Activated CD8-positive, alpha-beta T cell treated with anti-CD3 and anti-CD28 coated beads, Interleukin-2, amount 10 ng/mL, durations not matched to agents 7 days and 5 days (primary cell): ENCODE results near the gene CSAG3. TPM values are rescaled to one million over a fixed set of nuclear protein-coding genes. Genes with fewer than 3 reads are reported as not detected.
"Not testable (repeated sequence)": the region's sequence is repeated elsewhere in the genome, so short reads cannot be mapped to it uniquely, and the experiment has no call there.

Source experiments
- ATAC-seq: fragments of 150-1000 bp; cut with Tn5 transposase; one replicate; pipeline ENCODE4 v1.10.0; 2021; ENCODE audit warnings: moderate library complexity
- CTCF ChIA-PET: fragments of 350-600 bp; sonication (Branson Sonifier 250); formaldehyde crosslinking; loops from one replicate; lab custom pipeline; 2021; ENCODE audit warnings: antibody characterized with exemption; lab: Charles Lee
- POLR2A ChIA-PET: fragments of 350-600 bp; sonication (Branson Sonifier 250); formaldehyde crosslinking; loops from one replicate; lab custom pipeline; 2021; ENCODE audit warnings: antibody characterized with exemption; lab: Charles Lee
- DNase-seq: peaks from one replicate; pipeline ENCODE4 v3.0.0-alpha.2; 2020
- H3K27ac Mint-ChIP-seq: one replicate; pipeline ENCODE4 v1.8.0; 2021; ENCODE audit warnings: mild to moderate bottlenecking, mixed read lengths
- H3K27me3 Mint-ChIP-seq: one replicate; pipeline ENCODE4 v1.8.0; 2021; ENCODE audit warnings: low read depth, mixed read lengths
- H3K36me3 Mint-ChIP-seq: one replicate; pipeline ENCODE4 v1.8.0; 2021; ENCODE audit warnings: low read depth, mixed read lengths
- H3K4me1 Mint-ChIP-seq: one replicate; pipeline ENCODE4 v1.8.0; 2021; ENCODE audit warnings: low read depth, mixed read lengths
- H3K4me3 Mint-ChIP-seq: one replicate; pipeline ENCODE4 v1.8.0; 2021; ENCODE audit warnings: mild to moderate bottlenecking, mixed read lengths
- H3K9me3 Mint-ChIP-seq: one replicate; pipeline ENCODE4 v1.8.0; 2022; ENCODE audit warnings: mixed read lengths; ENCODE audit not compliant: insufficient read depth
- total RNA-seq, 2 experiments: library from RNA; stranded (reverse); gene quantifications; one replicate each; pipeline ENCODE4 v1.2.3, GENCODE V29; 2021

Gene CSAG3
- total RNA-seq, 2 experiments from 2014 or later = not detected

DNA sequence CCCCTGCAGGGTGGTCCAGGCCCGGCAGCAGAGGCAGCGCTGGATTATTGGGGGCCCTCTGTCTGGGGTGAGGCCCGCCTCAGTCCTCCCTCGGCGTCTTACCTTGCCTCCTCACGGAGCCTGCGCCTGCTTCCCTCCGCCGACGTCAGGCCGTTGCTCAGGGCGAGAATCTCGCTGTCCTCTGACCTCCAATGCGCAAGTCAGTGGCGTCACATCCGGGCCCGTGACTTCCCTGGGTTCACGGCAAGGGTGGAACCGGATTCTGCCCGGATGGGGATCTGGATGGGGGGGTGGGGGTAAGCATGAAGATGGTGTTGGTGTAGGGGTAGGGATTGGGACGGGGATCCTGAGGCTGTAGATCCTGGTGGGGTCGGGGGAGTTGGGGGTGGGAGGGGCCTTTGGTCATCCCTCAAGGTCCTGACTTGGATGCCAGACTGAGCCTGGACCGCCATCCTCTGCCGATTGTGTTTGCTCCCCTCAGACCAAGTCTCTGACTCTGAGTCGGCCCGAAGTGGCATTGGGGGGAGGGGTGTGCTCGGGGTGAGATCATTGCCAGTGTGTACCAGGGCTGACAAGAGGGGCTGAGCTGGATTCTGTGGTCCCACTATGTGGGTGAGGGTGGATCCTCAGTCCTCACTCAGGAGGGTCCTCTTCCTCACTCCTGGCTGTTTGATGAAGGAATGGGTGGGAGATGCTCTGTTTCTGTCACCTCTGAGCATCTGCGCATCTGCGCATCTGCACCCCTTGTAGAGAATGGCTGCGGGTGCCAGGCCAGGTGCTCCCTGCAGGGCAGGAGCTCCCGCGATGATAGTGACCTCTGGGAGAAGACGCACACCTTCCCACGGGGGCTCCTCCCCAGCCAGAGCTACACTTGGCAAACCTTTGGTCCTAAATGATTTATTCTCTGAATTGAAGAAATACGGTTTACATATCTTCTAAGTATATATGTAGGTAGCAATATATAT, 5.0 kb upstream of the CSAG3 start, which contains the start of gene MAGEA2:
Gene MAGEA2, minus strand, starts transcription at position 157 of the 965 bp plus-strand sequence. CDS start 2,479 bp downstream, outside the sequence.
- H3K4me3 Mint-ChIP-seq, H3K27me3 Mint-ChIP-seq, H3K36me3 Mint-ChIP-seq, CTCF ChIA-PET, DNase-seq, H3K9me3 Mint-ChIP-seq, ATAC-seq, H3K27ac Mint-ChIP-seq, POLR2A ChIA-PET, H3K4me1 Mint-ChIP-seq: not testable (repeated sequence)

DNA sequence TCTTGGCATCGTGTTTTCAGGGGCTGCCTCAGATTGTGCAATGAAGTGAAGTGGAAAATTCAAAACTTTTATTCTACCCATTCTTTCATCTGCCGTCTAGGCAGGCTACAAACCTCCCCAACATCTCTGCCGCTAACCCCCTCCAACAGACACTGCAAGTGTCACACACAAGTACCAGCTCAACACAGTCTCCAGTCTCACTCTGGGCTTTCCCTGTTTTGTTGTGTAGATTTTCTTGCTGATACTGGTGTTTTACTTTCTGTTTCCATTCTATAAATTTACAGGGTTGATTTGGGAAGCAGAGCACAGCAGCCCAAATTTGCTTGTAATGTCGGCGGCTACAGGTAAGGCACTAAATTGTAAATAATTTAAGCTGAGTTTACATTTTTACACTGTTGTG, 4.1 kb upstream of the CSAG3 start:
- H3K9me3 Mint-ChIP-seq, H3K27ac Mint-ChIP-seq, CTCF ChIA-PET, H3K36me3 Mint-ChIP-seq, POLR2A ChIA-PET, DNase-seq, H3K4me1 Mint-ChIP-seq, H3K4me3 Mint-ChIP-seq, H3K27me3 Mint-ChIP-seq, ATAC-seq: not testable (repeated sequence)

DNA sequence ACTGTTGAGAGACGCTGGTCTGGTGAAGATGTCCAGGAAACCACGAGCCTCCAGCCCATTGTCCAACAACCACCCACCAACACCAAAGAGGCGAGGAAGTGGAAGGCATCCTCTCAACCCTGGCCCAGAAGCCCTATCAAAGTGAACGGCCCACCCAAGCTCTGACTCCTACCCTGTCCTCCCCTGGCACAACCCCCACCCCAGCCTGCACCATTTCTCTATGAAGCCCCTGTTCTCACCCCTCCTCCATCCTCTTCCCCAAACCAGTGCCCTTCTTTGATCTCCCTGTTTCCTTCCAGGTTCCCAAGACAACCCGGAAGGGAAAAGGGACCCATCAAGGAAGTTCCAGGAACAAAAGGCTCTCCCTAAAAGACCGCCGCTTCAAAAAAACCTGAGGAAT, 526 bp downstream of the CSAG3 start:
- not testable (repeated sequence) for ATAC-seq

DNA sequence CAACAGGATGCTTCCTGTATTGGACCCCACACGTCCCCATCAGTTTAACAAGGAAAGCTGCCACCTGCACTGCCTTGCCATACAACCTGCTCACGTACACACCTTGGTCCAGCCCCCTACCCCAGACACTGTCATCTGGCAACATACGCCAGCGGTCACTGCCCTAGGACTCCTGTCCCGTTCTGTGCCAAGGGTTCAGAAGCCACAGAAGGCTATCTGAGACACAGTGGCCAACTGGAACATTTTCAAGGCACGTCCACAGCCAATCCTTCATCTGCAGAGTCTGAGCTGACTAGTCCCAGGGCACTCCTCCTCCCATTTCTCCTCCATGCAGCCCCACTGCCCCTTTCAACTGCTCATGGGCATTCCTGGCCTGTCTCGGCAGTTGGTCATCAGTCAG, 2.6 kb downstream of the CSAG3 start:
- H3K27ac Mint-ChIP-seq, H3K36me3 Mint-ChIP-seq, DNase-seq, H3K27me3 Mint-ChIP-seq, H3K4me3 Mint-ChIP-seq, H3K9me3 Mint-ChIP-seq, H3K4me1 Mint-ChIP-seq, POLR2A ChIA-PET, CTCF ChIA-PET, ATAC-seq: not testable (repeated sequence)

More for the DNA sequence above, 526 bp downstream of the CSAG3 start:
- H3K4me3 Mint-ChIP-seq, H3K9me3 Mint-ChIP-seq, DNase-seq, H3K4me1 Mint-ChIP-seq, H3K36me3 Mint-ChIP-seq, CTCF ChIA-PET, H3K27me3 Mint-ChIP-seq, H3K27ac Mint-ChIP-seq, POLR2A ChIA-PET: not testable (repeated sequence)

DNA sequence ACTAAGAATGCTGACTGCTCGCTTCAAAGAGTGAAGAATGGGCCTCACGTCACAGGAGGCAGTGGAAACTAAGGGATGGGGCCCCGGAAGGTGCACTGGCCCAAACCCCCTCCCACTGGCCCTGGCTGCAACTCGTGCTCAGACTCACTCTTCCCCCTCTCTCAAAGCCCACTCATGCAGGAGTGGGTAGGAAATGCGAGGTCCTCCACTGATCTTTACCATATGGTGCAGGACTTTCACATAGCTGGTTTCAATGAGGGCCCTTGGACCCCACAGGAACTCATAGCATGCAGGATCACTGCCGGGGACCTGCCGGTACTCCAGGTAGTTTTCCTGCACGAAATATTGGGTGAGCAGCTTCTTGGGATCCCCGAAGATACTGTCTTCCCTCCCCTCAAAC, 7.5 kb downstream of the CSAG3 start:
- POLR2A ChIA-PET, CTCF ChIA-PET, H3K4me3 Mint-ChIP-seq, H3K9me3 Mint-ChIP-seq, H3K27ac Mint-ChIP-seq, H3K36me3 Mint-ChIP-seq, H3K27me3 Mint-ChIP-seq, H3K4me1 Mint-ChIP-seq, ATAC-seq, DNase-seq: not testable (repeated sequence)

DNA sequence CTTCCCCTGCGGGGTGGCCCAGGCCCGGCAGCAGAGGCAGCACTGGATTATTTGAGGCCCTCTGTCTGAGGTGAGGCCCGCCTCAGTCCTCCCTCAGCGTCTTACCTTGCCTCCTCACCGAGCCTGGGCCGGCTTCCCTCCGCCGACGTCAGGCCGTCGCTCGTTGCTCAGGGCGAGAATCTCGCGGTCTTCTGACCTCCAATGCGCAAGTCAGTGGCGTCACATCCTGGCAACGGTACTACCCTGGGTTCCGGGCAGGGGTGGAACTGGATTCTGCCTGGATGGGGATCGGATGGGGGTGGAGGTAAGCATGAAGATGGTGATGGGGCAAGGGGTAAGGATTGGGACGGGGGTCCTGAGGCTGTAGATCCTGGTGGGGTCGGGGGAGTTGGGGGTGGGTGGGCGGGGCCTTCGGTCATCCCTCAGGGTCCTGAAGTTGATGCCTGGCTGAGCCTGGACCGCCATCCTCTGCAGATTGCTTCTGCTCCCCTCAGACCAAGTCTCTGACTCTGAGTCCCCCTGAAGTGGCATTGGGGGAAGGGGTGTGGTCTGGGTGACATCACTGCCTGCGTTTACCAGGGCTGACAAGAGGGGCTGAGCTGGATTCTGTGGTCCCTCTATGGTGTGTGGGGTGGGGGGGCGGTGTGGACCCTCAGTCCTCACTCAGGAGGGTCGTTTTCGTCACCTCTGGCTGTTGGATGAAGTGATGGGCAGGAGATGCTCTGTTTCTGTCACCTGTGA, 10.7 kb downstream of the CSAG3 start, which contains the start of gene MAGEA6:
Gene MAGEA6, minus strand, starts transcription at position 141 of the 741 bp plus-strand sequence. CDS start 2,039 bp downstream, outside the sequence.
- H3K4me3 Mint-ChIP-seq, ATAC-seq, H3K36me3 Mint-ChIP-seq, DNase-seq, H3K27ac Mint-ChIP-seq, H3K27me3 Mint-ChIP-seq, H3K9me3 Mint-ChIP-seq, CTCF ChIA-PET, POLR2A ChIA-PET, H3K4me1 Mint-ChIP-seq: not testable (repeated sequence)

DNA sequence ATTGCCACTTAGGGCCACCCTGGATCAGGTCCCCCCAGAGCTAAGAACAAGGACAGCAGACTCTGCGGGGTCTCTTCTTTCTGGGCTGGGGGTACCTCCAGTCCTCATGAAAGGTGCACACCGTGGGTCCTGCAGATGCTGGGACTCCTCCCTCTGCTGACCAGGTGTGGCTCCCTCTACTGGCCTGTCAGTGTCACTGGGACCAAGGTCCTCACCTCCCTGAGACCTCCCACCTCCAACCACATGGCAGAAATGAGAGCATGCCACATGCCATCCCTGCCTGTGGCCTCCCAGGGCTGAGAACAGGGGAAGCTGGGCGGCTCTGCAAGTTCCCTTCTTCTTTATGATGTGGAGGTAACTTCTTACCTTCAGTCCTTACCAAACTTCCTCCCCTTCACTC, 28.0 kb downstream of the CSAG3 start:
- DNase-seq, H3K36me3 Mint-ChIP-seq, H3K27ac Mint-ChIP-seq, H3K9me3 Mint-ChIP-seq, H3K4me3 Mint-ChIP-seq, ATAC-seq, H3K4me1 Mint-ChIP-seq, H3K27me3 Mint-ChIP-seq, POLR2A ChIA-PET, CTCF ChIA-PET: not testable (repeated sequence)

DNA sequence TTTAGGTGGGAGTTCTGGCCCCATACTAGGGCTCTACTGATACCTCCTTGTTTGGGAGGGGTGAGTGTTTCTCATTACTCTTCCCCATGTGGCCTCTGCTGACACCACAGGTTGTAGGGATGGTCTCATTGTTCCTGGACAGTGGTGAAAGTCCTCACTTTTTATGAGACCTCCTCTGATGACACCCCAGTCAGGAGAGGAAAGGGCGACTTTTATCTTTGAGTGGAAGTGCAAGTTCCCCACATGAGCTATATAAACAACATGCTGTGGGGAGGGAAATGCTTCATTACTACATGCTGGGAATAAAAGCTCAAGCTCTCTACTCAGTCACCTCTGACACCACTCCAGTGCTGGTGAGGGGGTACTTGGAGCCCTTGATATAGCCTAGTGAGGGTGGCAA, 39.9 kb downstream of the CSAG3 start:
- no peak for DNase-seq
- peaks cover 14% of the 10 kb centered on the region for H3K27me3 Mint-ChIP-seq
- H3K4me1 Mint-ChIP-seq = no peaks in the 10 kb centered on the region
- H3K4me3 Mint-ChIP-seq = no peak overlapping the region
- no peak overlapping the region for H3K27ac Mint-ChIP-seq
- ChIA-PET CTCF (no interaction called here), POLR2A (interaction anchor here (0.6 kb wide), 1 partner anchor 13 kb away, joined by 3 read pairs; no protein-coding TSS in a partner anchor)
- no peaks in the 10 kb centered on the region for H3K9me3 Mint-ChIP-seq
- ATAC-seq = no peak
- H3K36me3 Mint-ChIP-seq = no peaks in the 10 kb centered on the region

DNA sequence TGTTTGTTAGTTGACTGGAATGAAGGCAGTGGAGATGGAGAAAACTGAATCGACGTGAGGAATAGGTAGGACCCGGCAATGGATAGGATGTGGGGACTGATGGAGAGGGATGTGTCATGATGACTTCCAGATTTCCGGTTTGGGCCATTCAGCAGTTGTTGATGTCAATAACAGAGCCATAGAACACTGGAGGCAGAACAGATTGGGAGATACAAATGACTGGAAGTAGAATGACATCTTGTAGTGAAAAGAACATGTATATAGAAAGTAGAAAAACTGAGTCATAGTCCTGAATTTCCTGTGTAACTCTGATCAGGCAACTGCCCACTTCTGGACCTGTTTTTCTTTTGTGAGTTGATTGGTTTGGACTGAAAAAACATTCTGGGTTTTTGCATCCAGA, 47.0 kb downstream of the CSAG3 start:
- H3K27ac Mint-ChIP-seq = no peak overlapping the region
- no peak overlapping the region for H3K4me3 Mint-ChIP-seq
- H3K9me3 Mint-ChIP-seq = no peaks in the 10 kb centered on the region
- ChIA-PET POLR2A (no interaction called here), CTCF (no interaction called here)
- H3K36me3 Mint-ChIP-seq = no peaks in the 10 kb centered on the region
- ATAC-seq = no peak
- DNase-seq = no peak
- H3K27me3 Mint-ChIP-seq = peaks cover 16% of the 10 kb centered on the region
- no peaks in the 10 kb centered on the region for H3K4me1 Mint-ChIP-seq

Other genes starting within 250 kb of the CSAG3 start
- gene GABRQ, start 121.3 kb upstream of the CSAG3 start, total RNA-seq = not detected
- gene MAGEA3, start 60.4 kb upstream of the CSAG3 start, total RNA-seq = not detected
- gene CSAG2, start 49.9 kb upstream of the CSAG3 start, total RNA-seq = not detected
- gene MAGEA2B, start 44.6 kb upstream of the CSAG3 start, total RNA-seq = not detected
- not detected for gene CSAG1, start 25.5 kb upstream of the CSAG3 start, total RNA-seq
- gene MAGEA12, start 25.5 kb upstream of the CSAG3 start, total RNA-seq = not detected
- not detected for gene MAGEA2, start 5.4 kb upstream of the CSAG3 start, total RNA-seq
- not detected for gene MAGEA6, start 10.5 kb downstream of the CSAG3 start, total RNA-seq
- gene CETN2, start 71.5 kb downstream of the CSAG3 start, total RNA-seq = 10 to 100 TPM; 11.1 to 11.6 TPM
- gene NSDHL, start 71.8 kb downstream of the CSAG3 start, total RNA-seq = 10 to 100 TPM; 14.2 to 15.5 TPM
- under 1 TPM; 0.84 to 0.97 TPM for gene ZNF185, start 138.8 kb downstream of the CSAG3 start, total RNA-seq
- not detected for gene PNMA5, start 234.9 kb downstream of the CSAG3 start, total RNA-seq